K562 (cell line): ENCODE data around the gene SV2C. TPM values are rescaled to one million over a fixed set of nuclear protein-coding genes. Genes with fewer than 3 reads are reported as not detected.
A peak's percentile ranks its signal among the peaks of the same experiment; 100 is the strongest.

ENCODE experiments used
- ATAC-seq: fragments of 200-7000 bp; cut with Tn5 transposase; 3 replicates; pipeline ENCODE4 v1.9.1; 2020; ENCODE audit warnings: moderate library complexity
- BruUV-seq: library from RNA; stranded (reverse); fragments of 400-500 nt; replicated peaks from 2 replicates; lab custom pipeline; 2021; lab: Mats Ljungman, UMichigan
- CTCF ChIA-PET: fragments of 300-600 bp; formaldehyde crosslinking; extraction: SDS; loops from one replicate; lab custom pipeline; 2021; ENCODE audit warnings: low intra/inter-chr PET ratio; lab: Yijun Ruan, JAX
- POLR2A ChIA-PET: fragments of 300-600, 350-650 bp; sonication (Branson Sonifier 250); formaldehyde crosslinking; extraction: SDS; loops from one replicate; lab custom pipeline; 2021; ENCODE audit warnings: antibody characterized with exemption, inconsistent platforms; lab: Yijun Ruan, JAX
- DNase-seq, 4 experiments: peaks; one replicate each; pipeline versions ENCODE4 v3.0.0 to v3.0.0-alpha.2; 2011 to 2018; ENCODE audit warnings: low spot score in 3 of 4, mixed read lengths in 3 of 4; ENCODE audit errors: extremely low read depth in 1 of 4
- FAIRE-seq: peaks from 2 replicates; lab custom pipeline; 2011; peaks lifted over from hg19 to GRCh38; lab: Jason Lieb, UNC
- H2AFZ ChIP-seq: 2 replicates; pipeline ENCODE4 v1.6.0; 2011; ENCODE audit warnings: low read depth, low read length, control low read depth, inconsistent platforms
- H3K27ac ChIP-seq: fragments of 200-600 bp; 3 replicates; pipeline ENCODE4 v1.8.0; 2011; ENCODE audit warnings: low read depth, mild to moderate bottlenecking, control low read depth, inconsistent platforms, low read length, moderate library complexity, mixed read lengths; ENCODE audit errors: extremely low read depth
- H3K27me3 ChIP-seq, 2 experiments: fragments of 300-600 bp in 1 of 2; 2 replicates in 1 of 2; 3 replicates in 1 of 2; pipeline versions ENCODE4 v1.6.0 to v1.8.0; 2011; ENCODE audit warnings: inconsistent platforms in 2 of 2, low read length in 2 of 2, mild to moderate bottlenecking in 1 of 2, mixed read lengths in 1 of 2, moderate library complexity in 1 of 2; ENCODE audit not compliant: control insufficient read depth in 2 of 2, insufficient read depth in 2 of 2
- H3K36me3 ChIP-seq: fragments of 300-600 bp; 3 replicates; pipeline ENCODE4 v1.8.0; 2011; ENCODE audit warnings: mild to moderate bottlenecking, low read length, inconsistent platforms; ENCODE audit not compliant: control insufficient read depth, insufficient read depth
- H3K4me1 ChIP-seq, 2 experiments: fragments of 200-600 bp in 1 of 2; replicated peaks in 1 of 2; 2 replicates in 1 of 2; 3 replicates in 1 of 2; pipeline versions ENCODE4 v1.5.1 to v1.8.0; 2011; ENCODE audit warnings: inconsistent platforms in 2 of 2, low read length in 2 of 2, mild to moderate bottlenecking in 1 of 2, mixed read lengths in 1 of 2, moderate library complexity in 1 of 2; ENCODE audit not compliant: control insufficient read depth in 2 of 2, insufficient read depth in 2 of 2
- H3K4me2 ChIP-seq: 2 replicates; pipeline ENCODE4 v1.6.1; 2011; ENCODE audit warnings: low read length, control low read depth, inconsistent platforms, mixed read lengths; ENCODE audit not compliant: insufficient read depth
- H3K4me3 ChIP-seq: fragments of 200-600 bp; sonication (generic), shearing (Covaris generic); 2 replicates; pipeline ENCODE4 v1.5.1; 2016; ENCODE audit warnings: control low read depth, inconsistent platforms
- H3K79me2 ChIP-seq: fragments of 200-600 bp; 3 replicates; pipeline ENCODE4 v1.8.0; 2011; ENCODE audit warnings: low read length, inconsistent platforms; ENCODE audit not compliant: control insufficient read depth, insufficient read depth
- H3K9ac ChIP-seq, 2 experiments: 2 replicates each; pipeline versions ENCODE4 v1.6.0 to v1.6.1; 2011; ENCODE audit warnings: low read depth in 2 of 2, low read length in 2 of 2, control low read depth in 1 of 2, inconsistent platforms in 1 of 2, mild to moderate bottlenecking in 1 of 2, mixed read lengths in 1 of 2; ENCODE audit not compliant: insufficient read depth in 1 of 2
- H3K9me1 ChIP-seq: one replicate; pipeline ENCODE4 v1.6.0; 2011; ENCODE audit warnings: inconsistent platforms, mild to moderate bottlenecking, low read length, moderate library complexity; ENCODE audit not compliant: control insufficient read depth, insufficient read depth
- H3K9me3 ChIP-seq: replicated peaks from 2 replicates; pipeline ENCODE4 v1.5.1; 2011; ENCODE audit warnings: low read depth, low read length, inconsistent platforms; ENCODE audit not compliant: control insufficient read depth, insufficient read depth
- H4K20me1 ChIP-seq: replicated peaks from 2 replicates; pipeline ENCODE4 v1.6.1; 2011; ENCODE audit warnings: low read length, inconsistent platforms, mixed read lengths; ENCODE audit not compliant: control insufficient read depth, insufficient read depth
- DNMT1 ChIP-seq: fragments of 450-650 bp; IDR thresholded peaks from 2 replicates; pipeline ENCODE4 v1.6.1; 2016; ENCODE audit warnings: antibody characterized with exemption, mild to moderate bottlenecking
- FOXJ2 ChIP-seq: fragments of 200-800 bp; sonication (Bioruptor generic); IDR thresholded peaks from 2 replicates; pipeline ENCODE4 v1.6.1; 2016; ENCODE audit warnings: missing genetic modification characterization, missing compliant biosample characterization
- MAFF ChIP-seq: IDR thresholded peaks from 2 replicates; pipeline ENCODE4 v1.6.1; 2012; ENCODE audit warnings: low read length, improper control_type of control experiment
- MAFK ChIP-seq: IDR thresholded peaks from 2 replicates; pipeline ENCODE4 v1.6.1; 2011; ENCODE audit warnings: low read length, improper control_type of control experiment
- RAD21 ChIP-seq, 2 experiments: fragments of 250-450 bp in 1 of 2; fragments of 450-650 bp in 1 of 2; sonication (Bioruptor Pico) in 1 of 2; formaldehyde crosslinking in 1 of 2; IDR thresholded peaks in 1 of 2; conservative IDR thresholded peaks in 1 of 2; 2 replicates each; pipeline versions ENCODE4 v1.4.0 to v1.8.0; 2020 to 2022; ENCODE audit warnings: mild to moderate bottlenecking in 2 of 2, moderate library complexity in 1 of 2
- ZNF316 ChIP-seq: fragments of 450-650 bp; IDR thresholded peaks from 2 replicates; pipeline ENCODE4 v1.6.1; 2016
- WGBS: fragments of 100-300 bp; shearing (Covaris generic); methylation state at CpG from one replicate; pipeline ENCODE4 v1.1.6; 2016; ENCODE audit warnings: low coverage, mixed read lengths; ENCODE audit not compliant: insufficient coverage; ENCODE audit errors: missing lambda C conversion rate; 5-methylcytosine and 5-hydroxymethylcytosine counted together
- in situ Hi-C: fragments of 300-500 bp; cut with MboI; formaldehyde crosslinking; loops from 4 replicates; pipeline ENCODE4 v1.15.0; 2018; ENCODE audit warnings: inconsistent platforms, mixed read lengths
- intact Hi-C: fragments of 100-400 bp; cut with micrococcal nuclease; formaldehyde crosslinking; loops from 2 replicates; pipeline ENCODE4 v1.14.2; 2022
- polyA plus RNA-seq, 8 experiments: library from polyadenylated mRNA; depleted of rRNA in 4 of 8; stranded (reverse) in 5 of 8; unstranded in 3 of 8; fragments of >200 nt; fragmentation: Nextera tagmentation in 2 of 8; fragmentation: Illumina TruSeq in 1 of 8; extraction: Ambion mirVana in 2 of 8; extraction: Trizol in 1 of 8; gene quantifications; 2 replicates each; pipeline versions ENCODE4 v1.2.1 to v1.2.3, GENCODE V29; 2011 to 2014; ENCODE audit warnings: inconsistent platforms in 1 of 8, missing spikeins in 1 of 8
- total RNA-seq, 7 experiments: library from RNA; depleted of rRNA in 6 of 7; stranded (reverse); fragments of >200 nt in 6 of 7; fragmentation: Illumina TruSeq in 2 of 7; extraction: Trizol in 2 of 7; gene quantifications; 2 replicates each; pipeline versions ENCODE4 v1.2.1 to v1.2.3, GENCODE V29; 2011 to 2021; ENCODE audit warnings: low replicate concordance in 1 of 7
- TF ChIP-seq, protein P1 (sequence below), 3 experiments: fragments of 200-800 bp in 1 of 3; fragments of 250-450 bp in 1 of 3; fragments of 450-650 bp in 1 of 3; sonication (Bioruptor Pico) in 1 of 3; sonication (Bioruptor generic) in 1 of 3; formaldehyde crosslinking in 1 of 3; IDR thresholded peaks; 2 replicates each; pipeline versions ENCODE4 v1.6.1 to v1.8.0; 2016 to 2022; ENCODE audit warnings: mild to moderate bottlenecking in 2 of 3, missing genetic modification characterization in 2 of 3, missing compliant biosample characterization in 1 of 3, moderate library complexity in 1 of 3

SV2C gene
- total and polyA plus RNA-seq, 9 of the 15 experiments (the other 6 are each of a cell fraction or from before 2014, with no cell fraction given) = 0.05 TPM; not detected in 8

DNA sequence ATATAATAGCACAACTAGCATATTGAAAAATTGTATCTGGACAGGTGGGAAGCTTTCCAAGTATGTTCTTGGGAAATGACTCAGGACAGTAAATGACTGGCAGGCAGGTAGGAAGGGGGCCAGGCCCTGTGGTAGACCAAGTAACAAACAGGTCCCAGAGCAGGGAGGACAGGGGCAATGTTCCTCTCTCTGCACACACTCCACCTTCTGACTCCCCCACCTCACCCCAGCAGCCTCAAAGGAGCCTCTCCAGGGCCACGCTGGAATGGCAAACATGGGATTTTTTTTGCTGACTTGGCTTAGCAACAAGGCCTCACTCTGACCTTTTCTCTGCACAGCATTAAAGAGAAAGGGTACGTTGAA, 288.8 kb downstream of the SV2C start:
- Histone ChIP-seq H3K4me3 (no peak overlapping the region), H3K4me2 (peak overlapping the region; percentile 81), H3K79me2 (no peaks in the 10 kb centered on the region), H3K27me3 (no peaks in the 10 kb centered on the region), H2AFZ (peak overlapping the region; percentile 60), H3K9ac (peak overlapping the region; percentile 46 to 86), H3K9me3 (no peaks in the 10 kb centered on the region), H3K4me1 (peaks cover 24 to 49% of the 10 kb centered on the region in 2 experiments), H3K36me3 (no peaks in the 10 kb centered on the region), H3K9me1 (no peaks in the 10 kb centered on the region), H3K27ac (peak overlapping the region; percentile 88; the same call in 2 of the 3 replicates), H4K20me1 (no peaks in the 10 kb centered on the region)
- intact Hi-C loops (loop anchor here (5.0 kb wide), 1 partner anchor 40 kb away; no protein-coding TSS in a partner anchor), in situ Hi-C loops (no loop called here)
- WGBS = 9% methylated on average over 2 of the region's 2 CpGs
- DNase-seq (no peak), FAIRE-seq (no peak), ATAC-seq (peak; percentile 9)
- ChIA-PET CTCF (no interaction called here), POLR2A (interaction anchor here (0.9 to 1.3 kb wide), 4 partner anchors 8 to 37 kb away, joined by 3 to 7 read pairs (median 4); no protein-coding TSS in a partner anchor)
- 0 out of 2 replicates have a peak, but pooled peaks have one; percentile 1 for TF ChIP-seq FOXJ2 (tag)
- peak; percentile 37 for TF ChIP-seq ZNF316
- TF ChIP-seq RAD21 (CRISPR knock-in tag; conservative IDR thresholded peaks at IDR 0.05 in 1 of 2, IDR thresholded peaks at IDR 0.05 in 1 of 2) = no peak
- TF ChIP-seq DNMT1 = no peak
- TF ChIP-seq MAFK = peak; percentile 77
- peak; percentile 66; the same call in 1 of the 2 replicates for TF ChIP-seq MAFF
- TF ChIP-seq, protein P1, sequence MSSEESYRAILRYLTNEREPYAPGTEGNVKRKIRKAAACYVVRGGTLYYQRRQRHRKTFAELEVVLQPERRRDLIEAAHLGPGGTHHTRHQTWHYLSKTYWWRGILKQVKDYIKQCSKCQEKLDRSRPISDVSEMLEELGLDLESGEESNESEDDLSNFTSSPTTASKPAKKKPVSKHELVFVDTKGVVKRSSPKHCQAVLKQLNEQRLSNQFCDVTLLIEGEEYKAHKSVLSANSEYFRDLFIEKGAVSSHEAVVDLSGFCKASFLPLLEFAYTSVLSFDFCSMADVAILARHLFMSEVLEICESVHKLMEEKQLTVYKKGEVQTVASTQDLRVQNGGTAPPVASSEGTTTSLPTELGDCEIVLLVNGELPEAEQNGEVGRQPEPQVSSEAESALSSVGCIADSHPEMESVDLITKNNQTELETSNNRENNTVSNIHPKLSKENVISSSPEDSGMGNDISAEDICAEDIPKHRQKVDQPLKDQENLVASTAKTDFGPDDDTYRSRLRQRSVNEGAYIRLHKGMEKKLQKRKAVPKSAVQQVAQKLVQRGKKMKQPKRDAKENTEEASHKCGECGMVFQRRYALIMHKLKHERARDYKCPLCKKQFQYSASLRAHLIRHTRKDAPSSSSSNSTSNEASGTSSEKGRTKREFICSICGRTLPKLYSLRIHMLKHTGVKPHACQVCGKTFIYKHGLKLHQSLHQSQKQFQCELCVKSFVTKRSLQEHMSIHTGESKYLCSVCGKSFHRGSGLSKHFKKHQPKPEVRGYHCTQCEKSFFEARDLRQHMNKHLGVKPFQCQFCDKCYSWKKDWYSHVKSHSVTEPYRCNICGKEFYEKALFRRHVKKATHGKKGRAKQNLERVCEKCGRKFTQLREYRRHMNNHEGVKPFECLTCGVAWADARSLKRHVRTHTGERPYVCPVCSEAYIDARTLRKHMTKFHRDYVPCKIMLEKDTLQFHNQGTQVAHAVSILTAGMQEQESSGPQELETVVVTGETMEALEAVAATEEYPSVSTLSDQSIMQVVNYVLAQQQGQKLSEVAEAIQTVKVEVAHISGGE (CRISPR knock-in tag; IDR thresholded peaks at IDR 0.05) = 0 out of 6 replicates have a peak, but pooled peaks of 1 of the 3 experiments have one; percentile 29
- no TSS peak for BruUV-seq
